Right cardiac atrium (tissue), 5 donors: Measurements from ENCODE around the gene SLC22A12. TPM values are rescaled to one million over a fixed set of nuclear protein-coding genes. Genes with fewer than 3 reads are reported as not detected.

Experiments
- ATAC-seq, 2 donors: fragments of 200-7000 bp; cut with Tn5 transposase; one replicate each; pipeline versions ENCODE4 v1.8.0 to v1.9.1; 2020; ENCODE audit warnings: moderate library complexity in 2 of 2, mild to moderate bottlenecking in 1 of 2
- DNase-seq, 3 donors: peaks; one replicate each; pipeline ENCODE4 v3.0.0-alpha.2; 2020
- H3K27ac ChIP-seq: one replicate; pipeline ENCODE4 v1.5.1; 2013; ENCODE audit warnings: mild to moderate bottlenecking, low read length, control low read depth, moderate library complexity
- H3K27me3 ChIP-seq: one replicate; pipeline ENCODE4 v1.6.1; 2013; ENCODE audit not compliant: control insufficient read depth, insufficient read depth
- H3K4me1 ChIP-seq: one replicate; pipeline ENCODE4 v1.6.1; 2013; ENCODE audit warnings: low read length; ENCODE audit not compliant: control insufficient read depth, insufficient read depth
- H3K4me3 ChIP-seq: one replicate; pipeline ENCODE4 v1.5.1; 2013; ENCODE audit warnings: low read length, control low read depth
- H3K9me3 ChIP-seq: one replicate; pipeline ENCODE4 v1.6.1; 2013; ENCODE audit warnings: low read length; ENCODE audit not compliant: control insufficient read depth
- WGBS: extraction: QIAGEN DNeasy Blood & Tissue Kit; methylation state at CpG from one replicate; pipeline ENCODE4 v1.1.7; 2013; 5-methylcytosine and 5-hydroxymethylcytosine counted together
- intact Hi-C, 4 donors: fragments of 100-400 bp; cut with DNase I; formaldehyde crosslinking; loops; one replicate each; pipeline versions ENCODE4 v1.11.0 to v1.14.0; 2022 to 2023
- polyA plus RNA-seq: library from polyadenylated mRNA; stranded (reverse); fragments of 200-250 nt; gene quantifications from one replicate; pipeline ENCODE4 v1.2.3, GENCODE V29; 2013
- total RNA-seq, 4 donors: library from RNA; stranded (reverse); fragmentation: NEBNext Ultra II Directional; extraction: Animal tissue kit (Norgen Biotek cat#: 25700); gene quantifications; one replicate each; pipeline ENCODE4 v1.2.1, GENCODE V29; 2021
- donor health status: healthy with polysubstance abuse.
- donor health status: DM: no; HTN: yes; CAD: no.
- donor health status: DM: no; HTN: no; CAD: no.
- donor health status: DM: no; HTN: yes; CAD: no; lungs with severe emphysema.
- donor health status: DM: yes; HTN: yes; CAD: no.

The SLC22A12 gene
- total and polyA plus RNA-seq, 5 donors, result not detected

DNA sequence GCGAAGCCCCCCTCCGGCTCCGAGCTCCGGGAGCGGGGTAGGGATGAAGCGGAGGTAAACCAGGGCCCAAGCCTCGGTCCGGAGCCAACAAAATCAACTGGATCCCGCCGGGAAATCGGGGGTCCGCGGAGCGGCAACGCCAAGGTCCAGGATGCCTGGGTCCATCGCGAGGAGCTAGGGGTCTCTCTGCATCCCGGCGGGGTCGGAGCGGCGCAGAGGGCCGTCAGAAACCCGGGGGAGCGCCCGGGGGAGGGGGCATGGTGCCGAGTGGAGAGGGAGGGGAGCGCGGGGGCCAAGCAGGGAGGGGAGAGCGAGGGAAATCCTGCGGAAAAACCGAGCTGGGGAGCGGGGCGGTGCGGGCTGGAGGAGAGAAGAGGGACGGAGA is 51.8 kb downstream of the SLC22A12 start:
- intact Hi-C loops, result loop anchor here in 1 of 4 donors (10.0 kb wide), 1 partner anchor 188 kb away; no protein-coding TSS in a partner anchor
- DNase-seq (peak in 1 of 3 donors; percentile 40), ATAC-seq (no peak)
- Histone ChIP-seq H3K27me3 (no peaks in the 10 kb centered on the region), H3K27ac (no peak overlapping the region), H3K9me3 (no peaks in the 10 kb centered on the region), H3K4me3 (peak overlapping the region; percentile 40), H3K4me1 (peaks cover 3% of the 10 kb centered on the region)
- WGBS, result 2% methylated on average over 36 of the region's 36 CpGs

DNA sequence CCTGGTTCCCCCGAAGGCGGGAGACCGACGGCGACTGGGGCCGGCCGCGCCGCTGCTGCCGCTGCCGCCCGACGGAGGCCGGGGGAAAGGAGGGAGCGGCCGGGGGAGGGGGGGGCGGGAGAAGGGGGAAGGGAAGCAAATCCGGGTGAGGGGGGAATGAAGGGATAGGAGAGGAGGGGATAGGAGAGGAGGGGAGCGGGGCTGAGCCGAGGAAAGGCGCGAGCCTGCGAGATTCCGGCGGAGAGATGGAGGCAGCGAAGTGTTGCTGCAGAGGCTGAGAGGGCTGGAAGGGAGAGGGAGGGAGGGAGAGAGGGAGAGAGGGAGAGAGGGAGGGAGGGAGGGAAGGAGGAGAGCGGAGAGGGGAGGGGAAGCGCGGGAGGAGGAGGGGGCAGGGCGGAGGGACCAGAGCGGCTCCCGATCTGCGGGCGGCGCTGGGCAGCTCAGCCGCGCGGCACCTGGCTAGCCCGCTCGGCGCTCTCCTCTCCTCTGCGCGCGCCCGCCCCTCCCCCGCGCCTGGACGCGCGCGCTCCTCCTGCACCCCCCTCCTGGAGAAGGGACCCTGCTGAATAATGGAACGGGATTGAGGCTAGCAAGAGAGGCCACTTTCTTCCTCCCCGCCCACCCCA is 52.3 kb downstream of the SLC22A12 start:
- H3K4me1 ChIP-seq, result peaks cover 3% of the 10 kb centered on the region
- H3K4me3 ChIP-seq, result peak overlapping the region; percentile 40
- no peaks in the 10 kb centered on the region for H3K27me3 ChIP-seq
- DNase-seq (peak in 2 of 3 donors; percentile 69 to 72), ATAC-seq (peak; percentile 31 to 34)
- H3K27ac ChIP-seq, result no peak overlapping the region
- no peaks in the 10 kb centered on the region for H3K9me3 ChIP-seq
- 2% methylated on average over 49 of the region's 53 CpGs for WGBS
- intact Hi-C loops, result loop anchor here in 1 of 4 donors (10.0 kb wide), 1 partner anchor 189 kb away; no protein-coding TSS in a partner anchor

DNA sequence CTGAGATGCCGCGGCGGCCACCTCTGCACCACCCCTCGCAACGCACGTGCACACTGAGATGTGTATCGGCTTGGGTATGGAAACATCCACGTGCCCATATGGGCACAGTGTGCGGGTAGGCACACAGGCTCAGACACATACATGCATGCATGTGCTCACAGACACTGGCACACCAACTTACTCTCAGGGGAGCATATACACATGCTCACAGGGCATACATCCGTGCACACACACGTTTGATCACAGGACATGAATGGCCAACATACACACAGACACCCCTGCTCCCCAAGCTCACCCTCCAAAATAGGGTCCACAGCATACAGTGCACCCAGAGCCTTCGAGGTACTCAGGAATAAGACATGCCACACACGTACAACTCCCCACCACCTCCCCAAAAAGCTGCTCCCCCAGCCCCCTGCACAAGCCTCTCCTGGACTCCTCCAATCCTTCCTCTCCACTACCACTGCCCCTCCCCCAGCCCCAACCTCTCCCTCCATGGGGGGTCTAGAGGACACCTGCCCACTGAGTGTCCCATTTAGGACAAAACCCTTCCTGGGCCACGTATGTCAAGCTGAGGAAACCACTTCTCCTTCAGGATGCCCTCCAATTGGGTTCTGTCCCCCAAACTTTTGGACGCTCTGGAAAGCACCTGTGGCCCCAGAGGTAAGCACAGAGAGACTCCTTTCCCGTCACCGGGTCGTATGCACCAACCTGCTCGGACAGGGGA is 53.1 kb downstream of the SLC22A12 start:
- intact Hi-C loops, result loop anchor here in 1 of 4 donors (10.0 kb wide), 1 partner anchor 189 kb away; no protein-coding TSS in a partner anchor
- DNase-seq (peak in 1 of 3 donors; percentile 2), ATAC-seq (peak in 1 of 2 donors; percentile 4)
- 20% methylated on average over 19 of the region's 19 CpGs for WGBS
- peaks cover 3% of the 10 kb centered on the region for H3K4me1 ChIP-seq
- H3K9me3 ChIP-seq, result no peaks in the 10 kb centered on the region
- no peaks in the 10 kb centered on the region for H3K27me3 ChIP-seq
- no peak overlapping the region for H3K27ac ChIP-seq
- H3K4me3 ChIP-seq, result peak overlapping the region; percentile 40

DNA sequence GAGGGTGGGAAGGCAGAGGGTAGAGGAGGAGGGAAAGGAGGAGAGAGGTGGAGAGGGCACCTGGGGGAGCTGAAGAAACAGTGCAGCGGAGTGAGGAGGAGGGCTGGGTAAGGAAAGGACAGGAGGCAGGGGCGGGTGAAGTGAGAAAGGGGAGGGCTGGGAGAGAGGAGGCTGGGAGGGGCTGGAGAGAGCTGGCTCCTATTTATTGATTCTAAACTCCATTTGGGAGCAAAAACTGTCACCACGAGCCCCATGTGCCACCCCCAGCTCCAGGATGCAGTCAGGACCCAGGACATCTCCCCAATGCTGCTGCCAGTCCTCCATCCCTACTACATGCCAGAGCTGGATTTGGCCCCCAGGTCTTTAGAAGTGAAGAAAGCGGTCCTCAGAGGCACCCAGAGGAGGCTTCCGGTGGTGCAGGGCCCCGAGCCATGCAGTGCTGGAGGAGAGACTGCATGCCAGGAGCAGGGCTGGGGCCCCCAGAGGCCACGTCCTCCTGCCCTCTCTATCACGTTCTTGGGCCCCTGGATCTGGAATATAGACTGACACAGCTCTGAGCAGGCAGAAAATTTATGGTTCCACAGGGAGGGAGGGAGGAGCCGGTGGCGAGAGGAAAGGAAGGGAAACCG is 53.7 kb downstream of the SLC22A12 start:
- WGBS, result 34% methylated on average over 11 of the region's 11 CpGs
- Histone ChIP-seq H3K27ac (no peak overlapping the region), H3K4me3 (no peak overlapping the region), H3K4me1 (peaks cover 3% of the 10 kb centered on the region), H3K9me3 (no peaks in the 10 kb centered on the region), H3K27me3 (no peaks in the 10 kb centered on the region)
- ATAC-seq (no peak), DNase-seq (peak in 1 of 3 donors; percentile 47)
- intact Hi-C loops, result loop anchor here in 1 of 4 donors (10.0 kb wide), 1 partner anchor 190 kb away; no protein-coding TSS in a partner anchor

DNA sequence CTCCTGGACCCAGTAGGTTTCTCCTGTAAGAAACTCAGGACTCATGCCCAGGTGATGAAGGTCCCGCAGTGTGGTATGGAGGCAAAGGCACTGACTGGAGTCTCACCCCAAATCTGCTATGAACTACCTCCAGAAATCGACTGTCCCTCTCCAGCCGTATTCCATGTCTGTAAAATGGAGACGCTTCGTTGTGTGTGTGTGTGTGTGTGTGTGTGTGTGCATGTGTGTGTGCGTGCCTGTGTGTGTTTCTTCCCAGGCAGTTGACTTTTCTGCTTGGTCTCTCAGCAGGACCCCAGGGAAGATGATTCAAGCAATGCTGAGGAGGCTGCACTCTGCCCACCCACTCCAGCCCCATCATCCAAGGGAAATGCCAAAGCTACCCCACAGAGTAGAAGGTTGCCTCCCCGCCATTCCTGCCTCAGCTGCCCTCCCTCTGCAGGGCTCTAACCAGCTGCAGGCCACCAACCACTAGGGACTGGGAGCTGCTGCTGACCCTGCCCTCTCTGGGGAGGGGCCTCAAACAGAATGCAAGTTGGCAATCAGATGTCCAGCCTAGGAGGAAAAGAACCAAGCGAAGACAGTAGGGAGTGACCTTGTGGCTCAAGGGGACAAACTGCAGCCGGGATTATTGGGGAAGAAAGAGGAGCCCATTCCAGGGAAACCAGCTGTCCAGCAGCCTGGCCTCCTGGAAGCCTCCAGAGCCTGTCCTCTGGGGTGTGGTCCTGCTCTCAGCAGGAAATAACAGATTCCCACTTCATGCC is 56.2 kb downstream of the SLC22A12 start:
- no peak overlapping the region for H3K4me3 ChIP-seq
- 55% methylated on average over 9 of the region's 9 CpGs for WGBS
- H3K27me3 ChIP-seq, result no peaks in the 10 kb centered on the region
- H3K4me1 ChIP-seq, result peaks cover 3% of the 10 kb centered on the region
- no peaks in the 10 kb centered on the region for H3K9me3 ChIP-seq
- ATAC-seq, result no peak
- H3K27ac ChIP-seq, result no peak overlapping the region
- intact Hi-C loops, result loop anchor here in 1 of 4 donors (10.0 kb wide), 1 partner anchor 192 kb away; no protein-coding TSS in a partner anchor
- no peak for DNase-seq

DNA sequence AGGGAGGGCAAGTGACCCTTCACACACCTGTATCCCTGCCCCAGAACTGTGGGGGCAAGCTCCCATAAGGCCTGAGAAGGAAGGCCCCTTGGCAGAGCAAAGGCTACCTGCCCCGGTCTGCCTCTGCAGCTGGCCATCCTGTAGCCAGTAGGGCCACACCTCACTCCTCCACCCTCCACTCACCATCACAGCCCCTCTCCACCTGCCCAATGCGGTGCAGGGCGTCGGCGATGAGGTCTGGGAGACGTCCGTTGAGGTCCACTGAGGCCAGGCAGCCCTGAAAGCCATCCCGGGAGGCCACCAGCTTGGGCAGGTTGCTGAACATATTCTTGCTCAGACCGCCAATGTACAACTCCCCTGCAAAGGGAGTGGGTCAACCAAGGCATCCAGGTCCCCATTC is 57.5 kb downstream of the SLC22A12 start:
- H3K27me3 ChIP-seq, result no peaks in the 10 kb centered on the region
- WGBS, result 89% methylated on average over 9 of the region's 9 CpGs

DNA sequence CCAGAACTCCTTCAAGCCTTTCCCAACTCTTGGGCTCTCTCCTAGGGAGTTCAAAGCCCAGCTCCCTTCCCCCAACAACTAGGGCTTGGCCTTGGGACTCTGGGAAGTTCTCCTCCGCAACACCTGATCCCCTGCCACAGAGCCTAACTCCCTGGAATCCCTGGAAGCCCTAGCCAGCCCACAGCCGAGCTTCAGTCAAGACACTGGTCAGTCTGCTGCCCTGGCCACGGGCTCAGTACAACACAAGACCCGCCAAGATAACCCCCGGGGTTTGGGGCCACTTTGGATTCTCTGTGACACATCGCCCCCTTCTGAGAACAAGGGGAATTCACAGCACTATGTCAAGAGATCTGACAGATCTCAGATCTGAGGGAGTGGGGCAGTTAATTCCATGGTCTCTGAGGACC is 58.3 kb downstream of the SLC22A12 start:
- ATAC-seq, result peak in 1 of 2 donors; percentile 16
- Histone ChIP-seq H3K4me3 (no peak overlapping the region), H3K9me3 (no peaks in the 10 kb centered on the region), H3K4me1 (no peaks in the 10 kb centered on the region), H3K27me3 (no peaks in the 10 kb centered on the region), H3K27ac (no peak overlapping the region)
- intact Hi-C loops, result loop anchor here in 1 of 4 donors (10.0 kb wide), 1 partner anchor 194 kb away; no protein-coding TSS in a partner anchor
- WGBS, result 23% methylated on average over 6 of the region's 6 CpGs
- peak in 1 of 3 donors; percentile 73 for DNase-seq

More for the DNA sequence above, 57.5 kb downstream of the SLC22A12 start:
- Histone ChIP-seq H3K27ac (no peak overlapping the region), H3K9me3 (no peaks in the 10 kb centered on the region), H3K4me1 (no peaks in the 10 kb centered on the region), H3K4me3 (no peak overlapping the region)
- intact Hi-C loops, result loop anchor here in 1 of 4 donors (10.0 kb wide), 1 partner anchor 194 kb away; no protein-coding TSS in a partner anchor
- DNase-seq, result no peak
- no peak for ATAC-seq

DNA sequence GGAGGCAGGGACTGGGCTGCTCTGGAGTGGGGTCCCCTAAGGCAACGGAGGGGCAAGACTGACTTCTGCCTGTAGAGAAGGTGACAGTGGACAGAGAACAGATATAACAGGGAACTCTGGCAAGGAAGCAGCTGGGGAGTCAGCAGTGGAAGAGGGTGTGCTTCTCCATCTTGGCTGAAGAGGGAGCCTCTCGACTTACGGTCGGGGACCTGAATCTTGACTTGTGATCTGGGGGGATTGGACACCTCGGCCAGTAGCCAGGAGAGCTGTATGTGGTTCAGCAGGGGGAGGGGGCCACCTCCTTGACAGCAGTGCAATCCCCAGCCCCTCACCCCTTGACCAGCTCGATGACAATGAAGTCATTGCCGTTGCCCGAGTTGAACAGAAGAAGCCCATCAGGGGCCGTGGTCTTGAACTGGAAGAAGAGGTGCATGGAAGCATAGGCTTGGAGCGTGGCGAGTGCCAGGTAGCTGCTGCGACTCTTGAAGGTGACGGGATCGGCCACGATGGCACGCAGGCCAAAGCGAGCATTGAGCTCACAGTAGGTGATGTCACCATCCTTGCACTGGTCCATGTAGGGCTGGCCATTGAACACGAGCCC is 60.0 kb downstream of the SLC22A12 start:
- no peaks in the 10 kb centered on the region for H3K27me3 ChIP-seq
- intact Hi-C loops, result loop anchor here in 3 of 4 donors (2.0 to 5.0 kb wide), 3 partner anchors 99 to 204 kb away; no protein-coding TSS in a partner anchor
- H3K4me1 ChIP-seq, result no peaks in the 10 kb centered on the region
- no peak overlapping the region for H3K4me3 ChIP-seq
- H3K27ac ChIP-seq, result no peak overlapping the region
- DNase-seq, result no peak
- no peaks in the 10 kb centered on the region for H3K9me3 ChIP-seq
- no peak for ATAC-seq
- WGBS, result 64% methylated on average over 18 of the region's 18 CpGs
